MCF 10A (cell line): Measurements from ENCODE around the gene GNB3. TPM values are rescaled to one million over a fixed set of nuclear protein-coding genes. Genes with fewer than 3 reads are reported as not detected.

Experiments
- BruUV-seq: library from RNA; stranded (reverse); fragments of 400-500 nt; replicated peaks from 2 replicates; lab custom pipeline; 2021; lab: Mats Ljungman, UMichigan
- CTCF ChIA-PET: fragments of 300-600 bp; sonication (Branson Sonifier 250); formaldehyde crosslinking; extraction: SDS; loops from one replicate; lab custom pipeline; 2021; ENCODE audit warnings: antibody characterized with exemption, inconsistent platforms; lab: Yijun Ruan, JAX
- POLR2A ChIA-PET: fragments of 300-600, 350-650 bp; sonication (Branson Sonifier 250); formaldehyde crosslinking; extraction: SDS; loops from one replicate; lab custom pipeline; 2020; ENCODE audit warnings: antibody characterized with exemption, inconsistent platforms; lab: Yijun Ruan, JAX
- DNase-seq: peaks from one replicate; pipeline ENCODE4 v3.0.0-alpha.2; 2018; ENCODE audit not compliant: unreplicated experiment
- H3K27ac Mint-ChIP-seq: one replicate; pipeline ENCODE4 v1.8.0; 2022; ENCODE audit warnings: mild to moderate bottlenecking, low read depth, mixed read lengths; ENCODE audit not compliant: unreplicated experiment
- H3K27me3 Mint-ChIP-seq: one replicate; pipeline ENCODE4 v1.8.0; 2022; ENCODE audit warnings: mixed read lengths; ENCODE audit not compliant: insufficient read depth, unreplicated experiment
- H3K36me3 Mint-ChIP-seq: one replicate; pipeline ENCODE4 v1.8.0; 2022; ENCODE audit warnings: mild to moderate bottlenecking, moderate library complexity, mixed read lengths; ENCODE audit not compliant: insufficient read depth, unreplicated experiment
- H3K4me1 Mint-ChIP-seq: one replicate; pipeline ENCODE4 v1.8.0; 2022; ENCODE audit warnings: mixed read lengths; ENCODE audit not compliant: insufficient read depth, unreplicated experiment
- H3K4me3 Mint-ChIP-seq: one replicate; pipeline ENCODE4 v1.8.0; 2022; ENCODE audit warnings: mild to moderate bottlenecking, moderate library complexity, mixed read lengths; ENCODE audit not compliant: unreplicated experiment
- H3K9me3 Mint-ChIP-seq: one replicate; pipeline ENCODE4 v1.8.0; 2022; ENCODE audit warnings: mixed read lengths; ENCODE audit not compliant: unreplicated experiment
- intact Hi-C: fragments of 100-400 bp; cut with micrococcal nuclease; formaldehyde crosslinking; loops from 2 replicates; pipeline ENCODE4 v1.14.1; 2022
- total RNA-seq: library from RNA; stranded (reverse); gene quantifications from 2 replicates; pipeline ENCODE4 v1.2.3, GENCODE V29; 2022
- TF ChIP-seq, protein P1 (sequence below): fragments of 200-600 bp; IDR thresholded peaks from one replicate; pipeline ENCODE4 v1.8.0; 2022; ENCODE audit warnings: antibody characterized with exemption, mild to moderate bottlenecking; ENCODE audit not compliant: unreplicated experiment

The GNB3 gene
- total RNA-seq, 1 experiment from 2014 or later: not detected

- BruUV-seq: no TSS peak
- intact Hi-C loops: no loop called here
- H3K4me3 Mint-ChIP-seq: peak overlapping the region; percentile 88
- peak overlapping the region; percentile 90 for H3K27ac Mint-ChIP-seq
- H3K36me3 Mint-ChIP-seq: peaks cover 52% of the 10 kb centered on the region
- no peak for DNase-seq
- ChIA-PET POLR2A (interaction anchor here (0.5 to 7.9 kb wide), 5 partner anchors 13 to 246 kb away, joined by 3 to 130 read pairs (median 11); partner anchors contain the start of genes MLF2 and TPI1), CTCF (interaction anchor here (0.6 to 7.3 kb wide), 6 partner anchors 12 to 119 kb away, joined by 3 to 40 read pairs (median 10); partner anchors contain the start of gene SPSB2)
- TF ChIP-seq, protein P1, sequence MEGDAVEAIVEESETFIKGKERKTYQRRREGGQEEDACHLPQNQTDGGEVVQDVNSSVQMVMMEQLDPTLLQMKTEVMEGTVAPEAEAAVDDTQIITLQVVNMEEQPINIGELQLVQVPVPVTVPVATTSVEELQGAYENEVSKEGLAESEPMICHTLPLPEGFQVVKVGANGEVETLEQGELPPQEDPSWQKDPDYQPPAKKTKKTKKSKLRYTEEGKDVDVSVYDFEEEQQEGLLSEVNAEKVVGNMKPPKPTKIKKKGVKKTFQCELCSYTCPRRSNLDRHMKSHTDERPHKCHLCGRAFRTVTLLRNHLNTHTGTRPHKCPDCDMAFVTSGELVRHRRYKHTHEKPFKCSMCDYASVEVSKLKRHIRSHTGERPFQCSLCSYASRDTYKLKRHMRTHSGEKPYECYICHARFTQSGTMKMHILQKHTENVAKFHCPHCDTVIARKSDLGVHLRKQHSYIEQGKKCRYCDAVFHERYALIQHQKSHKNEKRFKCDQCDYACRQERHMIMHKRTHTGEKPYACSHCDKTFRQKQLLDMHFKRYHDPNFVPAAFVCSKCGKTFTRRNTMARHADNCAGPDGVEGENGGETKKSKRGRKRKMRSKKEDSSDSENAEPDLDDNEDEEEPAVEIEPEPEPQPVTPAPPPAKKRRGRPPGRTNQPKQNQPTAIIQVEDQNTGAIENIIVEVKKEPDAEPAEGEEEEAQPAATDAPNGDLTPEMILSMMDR: no peak
- H3K27me3 Mint-ChIP-seq: no peaks in the 10 kb centered on the region
- peaks cover 31% of the 10 kb centered on the region for H3K4me1 Mint-ChIP-seq
- no peaks in the 10 kb centered on the region for H3K9me3 Mint-ChIP-seq
Measured at GRCh38 chr12:6854036-6854435, 13.3 kb downstream of the GNB3 start.

- H3K27me3 Mint-ChIP-seq: no peaks in the 10 kb centered on the region
- no peak overlapping the region for H3K4me3 Mint-ChIP-seq
- TF ChIP-seq, protein P1: no peak
- no peak overlapping the region for H3K27ac Mint-ChIP-seq
- no TSS peak for BruUV-seq
- DNase-seq: no peak
- no peaks in the 10 kb centered on the region for H3K9me3 Mint-ChIP-seq
- CTCF ChIA-PET: interaction anchor here (0.6 to 7.3 kb wide), 5 partner anchors 14 to 77 kb away, joined by 3 to 40 read pairs (median 3); partner anchors contain the start of gene SPSB2
- peaks cover 52% of the 10 kb centered on the region for H3K36me3 Mint-ChIP-seq
- H3K4me1 Mint-ChIP-seq: peaks cover 19% of the 10 kb centered on the region
- POLR2A ChIA-PET: interaction anchor here (0.9 to 7.9 kb wide), 2 partner anchors 12 to 17 kb away, joined by 3 to 130 read pairs; partner anchors contain the start of gene TPI1
- intact Hi-C loops: no loop called here
Measured at GRCh38 chr12:6855322-6855721, 14.6 kb downstream of the GNB3 start.

DNA sequence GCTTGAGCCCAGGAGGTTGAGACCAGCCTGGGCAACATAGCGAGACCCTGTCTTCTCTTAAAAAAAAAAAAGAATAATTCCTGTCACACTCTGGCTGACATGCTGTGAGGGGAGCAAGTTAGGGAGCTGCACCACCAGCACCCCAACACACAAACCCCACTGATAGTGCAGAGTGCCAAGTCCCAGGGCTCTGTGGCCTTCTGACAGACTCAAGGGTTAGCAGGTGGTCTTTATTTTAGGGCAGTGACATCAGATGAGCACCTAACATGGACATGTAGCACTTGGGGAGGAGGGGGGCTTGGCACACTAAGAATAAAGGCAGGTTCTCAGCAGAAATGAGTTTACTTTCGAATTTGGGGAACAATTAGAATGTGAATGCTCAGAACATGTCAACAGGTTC is 18.1 kb downstream of the GNB3 start:
- BruUV-seq: no TSS peak
- H3K4me3 Mint-ChIP-seq: no peak overlapping the region
- H3K27ac Mint-ChIP-seq: no peak overlapping the region
- H3K4me1 Mint-ChIP-seq: peaks cover 8% of the 10 kb centered on the region
- H3K27me3 Mint-ChIP-seq: no peaks in the 10 kb centered on the region
- peaks cover 80% of the 10 kb centered on the region for H3K36me3 Mint-ChIP-seq
- ChIA-PET CTCF (interaction anchor here (2.7 kb wide), 1 partner anchor 10 kb away, joined by 13 read pairs; no protein-coding TSS in a partner anchor), POLR2A (interaction anchor here (0.8 to 1.5 kb wide), 2 partner anchors 8 to 14 kb away, joined by 3 to 4 read pairs; partner anchors contain the start of gene SPSB2)
- H3K9me3 Mint-ChIP-seq: no peaks in the 10 kb centered on the region
- intact Hi-C loops: no loop called here
- TF ChIP-seq, protein P1: no peak
- DNase-seq: no peak

- DNase-seq: no peak
- intact Hi-C loops: no loop called here
- ChIA-PET CTCF (interaction anchor here (1.4 to 2.7 kb wide), 2 partner anchors 9 to 32 kb away, joined by 7 to 13 read pairs; no protein-coding TSS in a partner anchor), POLR2A (interaction anchor here (0.6 to 1.5 kb wide), 2 partner anchors 12 to 171 kb away, joined by 3 read pairs; partner anchors contain the start of genes SPSB2 and ZNF384)
- H3K27me3 Mint-ChIP-seq: no peaks in the 10 kb centered on the region
- H3K36me3 Mint-ChIP-seq: peaks cover 79% of the 10 kb centered on the region
- BruUV-seq: no TSS peak
- H3K27ac Mint-ChIP-seq: no peak overlapping the region
- H3K4me1 Mint-ChIP-seq: no peaks in the 10 kb centered on the region
- no peak overlapping the region for H3K4me3 Mint-ChIP-seq
- TF ChIP-seq, protein P1: no peak
- no peaks in the 10 kb centered on the region for H3K9me3 Mint-ChIP-seq
Measured at GRCh38 chr12:6860116-6860515, 19.4 kb downstream of the GNB3 start.
